ENCODE results near the gene TRAPPC2L.

The TRAPPC2L gene

DNA sequence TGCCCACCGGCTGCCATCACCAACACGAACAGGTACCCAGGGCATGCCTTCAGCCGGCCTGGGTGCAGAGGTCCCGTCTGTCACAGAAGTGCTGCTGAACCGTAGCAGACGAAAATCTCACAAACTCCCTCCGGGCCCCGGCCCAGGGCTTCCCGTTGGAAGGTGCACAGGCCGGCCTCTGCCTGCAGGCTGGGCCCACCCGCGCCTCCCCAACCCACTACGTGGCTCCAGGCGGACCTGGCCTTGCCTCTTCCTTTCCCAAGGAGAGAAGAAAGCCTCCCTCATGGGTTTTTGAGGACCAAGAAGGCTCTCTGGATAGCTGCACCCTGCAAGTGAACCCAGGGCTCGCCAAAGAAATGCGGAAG, 55.0 kb downstream of the TRAPPC2L start:
- no peak for DNase-seq
